RWPE1 (cell line): ENCODE measurements around the gene SMNDC1.
A peak's percentile ranks its signal among the peaks of the same experiment; 100 is the strongest.
"Not testable (repeated sequence)": the region's sequence is repeated elsewhere in the genome, so short reads cannot be mapped to it uniquely, and the experiment has no call there.

ENCODE experiments used
- CTCF ChIA-PET: fragments of 350-600 bp; sonication (Branson Sonifier 250); formaldehyde crosslinking; extraction: SDS; loops from one replicate; lab custom pipeline; 2021; lab: Yijun Ruan, JAX
- POLR2A ChIA-PET: fragments of 400-600 bp; formaldehyde crosslinking; extraction: SDS; loops from one replicate; lab custom pipeline; 2020; ENCODE audit warnings: antibody characterized with exemption; ENCODE audit not compliant: low non-redundant PET; lab: Yijun Ruan, JAX
- DNase-seq: peaks from one replicate; pipeline ENCODE4 v3.0.0; 2012; ENCODE audit warnings: low spot score
- H3K27ac ChIP-seq: fragments of 450-650 bp; 2 replicates; pipeline ENCODE4 v1.5.1; 2017
- TF ChIP-seq, protein P1 (sequence below): fragments of 450-650 bp; conservative IDR thresholded peaks from 2 replicates; pipeline ENCODE4 v1.5.1; 2017; ENCODE audit warnings: low read depth, mild to moderate bottlenecking

SMNDC1 gene

DNA sequence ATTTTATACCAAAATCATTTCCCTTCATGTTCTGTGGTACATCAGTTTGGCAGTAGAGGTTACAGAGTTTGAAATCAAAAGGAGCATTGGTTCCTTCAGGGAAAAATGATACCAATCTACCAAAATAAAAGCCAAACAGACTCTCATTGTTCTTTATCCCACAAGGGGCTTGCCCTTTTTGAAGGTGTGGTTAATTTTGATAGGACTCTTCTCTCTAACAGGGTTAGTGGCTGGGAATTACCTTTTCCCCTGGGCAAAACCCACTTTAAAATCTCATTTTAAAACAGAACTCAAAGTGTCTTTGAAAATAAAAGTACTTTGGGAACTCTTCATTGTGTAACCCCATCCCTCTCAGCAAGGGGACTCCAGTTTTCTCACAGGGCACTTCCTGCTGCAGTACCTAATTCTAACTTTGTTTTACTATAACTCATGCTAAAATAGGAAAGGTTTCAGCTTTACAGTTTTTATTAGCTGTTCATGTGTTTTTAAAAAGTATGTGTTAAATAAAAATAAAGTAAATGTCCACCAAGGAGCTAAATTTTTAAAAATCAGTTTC lies 30.6 kb downstream of the SMNDC1 start:
- no peak overlapping the region for H3K27ac ChIP-seq
- DNase-seq = no peak
- CTCF ChIA-PET = interaction anchor here (0.9 kb wide), 1 partner anchor 390 kb away, joined by 4 read pairs; no protein-coding TSS in a partner anchor
- POLR2A ChIA-PET = no interaction called here
- TF ChIP-seq, protein P1, sequence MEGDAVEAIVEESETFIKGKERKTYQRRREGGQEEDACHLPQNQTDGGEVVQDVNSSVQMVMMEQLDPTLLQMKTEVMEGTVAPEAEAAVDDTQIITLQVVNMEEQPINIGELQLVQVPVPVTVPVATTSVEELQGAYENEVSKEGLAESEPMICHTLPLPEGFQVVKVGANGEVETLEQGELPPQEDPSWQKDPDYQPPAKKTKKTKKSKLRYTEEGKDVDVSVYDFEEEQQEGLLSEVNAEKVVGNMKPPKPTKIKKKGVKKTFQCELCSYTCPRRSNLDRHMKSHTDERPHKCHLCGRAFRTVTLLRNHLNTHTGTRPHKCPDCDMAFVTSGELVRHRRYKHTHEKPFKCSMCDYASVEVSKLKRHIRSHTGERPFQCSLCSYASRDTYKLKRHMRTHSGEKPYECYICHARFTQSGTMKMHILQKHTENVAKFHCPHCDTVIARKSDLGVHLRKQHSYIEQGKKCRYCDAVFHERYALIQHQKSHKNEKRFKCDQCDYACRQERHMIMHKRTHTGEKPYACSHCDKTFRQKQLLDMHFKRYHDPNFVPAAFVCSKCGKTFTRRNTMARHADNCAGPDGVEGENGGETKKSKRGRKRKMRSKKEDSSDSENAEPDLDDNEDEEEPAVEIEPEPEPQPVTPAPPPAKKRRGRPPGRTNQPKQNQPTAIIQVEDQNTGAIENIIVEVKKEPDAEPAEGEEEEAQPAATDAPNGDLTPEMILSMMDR = no peak

DNA sequence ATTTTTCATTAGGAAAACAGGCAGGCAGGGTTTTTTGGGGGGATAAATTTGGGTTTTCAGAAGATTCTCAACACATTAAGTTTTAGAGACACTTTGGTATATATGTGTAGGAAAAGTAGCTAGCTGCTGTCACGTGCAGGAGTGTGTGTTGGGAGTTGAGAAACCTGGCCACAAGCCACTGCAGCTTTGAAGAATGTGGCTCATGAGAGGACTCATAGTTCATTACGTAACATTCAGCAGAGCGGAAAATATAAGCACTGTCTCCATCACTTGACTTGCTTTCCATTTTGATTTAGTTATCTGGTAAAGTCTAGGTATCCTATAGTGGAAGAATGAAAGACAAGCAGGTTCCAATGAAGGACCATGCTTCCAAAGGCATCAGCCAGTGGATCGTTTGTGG lies 31.2 kb downstream of the SMNDC1 start:
- CTCF ChIA-PET = interaction anchor here (0.7 to 1.1 kb wide), 2 partner anchors 58 to 389 kb away, joined by 3 to 4 read pairs; no protein-coding TSS in a partner anchor
- H3K27ac ChIP-seq = peak overlapping the region; percentile 39; the same call in 1 of the 2 replicates
- TF ChIP-seq, protein P1 = no peak
- DNase-seq = peak; percentile 55
- POLR2A ChIA-PET = no interaction called here

DNA sequence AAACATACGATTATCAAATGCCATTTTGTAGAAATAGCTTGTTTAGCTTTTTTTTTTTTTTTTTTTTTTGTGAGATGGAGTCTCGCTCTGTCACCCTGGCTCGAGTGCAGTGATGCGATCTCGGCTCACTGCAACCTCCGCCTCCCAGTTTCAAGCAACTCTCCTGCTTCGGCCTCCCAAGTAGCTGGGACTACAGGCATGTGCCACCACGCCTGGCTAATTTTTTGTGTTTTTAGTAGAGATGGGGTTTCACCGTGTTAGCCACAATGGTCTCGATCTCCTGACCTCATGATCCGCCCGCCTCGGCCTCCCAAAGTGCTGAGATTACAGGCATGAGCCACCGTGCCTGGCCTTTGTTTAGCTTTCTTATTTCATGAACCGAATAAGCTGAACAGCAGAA lies 31.7 kb downstream of the SMNDC1 start:
- H3K27ac ChIP-seq = peak overlapping the region; percentile 39; the same call in 1 of the 2 replicates
- DNase-seq, POLR2A ChIA-PET: not testable (repeated sequence)
- CTCF ChIA-PET = interaction anchor here (0.7 to 1.1 kb wide), 3 partner anchors 58 to 389 kb away, joined by 3 to 4 read pairs (median 3); no protein-coding TSS in a partner anchor

DNA sequence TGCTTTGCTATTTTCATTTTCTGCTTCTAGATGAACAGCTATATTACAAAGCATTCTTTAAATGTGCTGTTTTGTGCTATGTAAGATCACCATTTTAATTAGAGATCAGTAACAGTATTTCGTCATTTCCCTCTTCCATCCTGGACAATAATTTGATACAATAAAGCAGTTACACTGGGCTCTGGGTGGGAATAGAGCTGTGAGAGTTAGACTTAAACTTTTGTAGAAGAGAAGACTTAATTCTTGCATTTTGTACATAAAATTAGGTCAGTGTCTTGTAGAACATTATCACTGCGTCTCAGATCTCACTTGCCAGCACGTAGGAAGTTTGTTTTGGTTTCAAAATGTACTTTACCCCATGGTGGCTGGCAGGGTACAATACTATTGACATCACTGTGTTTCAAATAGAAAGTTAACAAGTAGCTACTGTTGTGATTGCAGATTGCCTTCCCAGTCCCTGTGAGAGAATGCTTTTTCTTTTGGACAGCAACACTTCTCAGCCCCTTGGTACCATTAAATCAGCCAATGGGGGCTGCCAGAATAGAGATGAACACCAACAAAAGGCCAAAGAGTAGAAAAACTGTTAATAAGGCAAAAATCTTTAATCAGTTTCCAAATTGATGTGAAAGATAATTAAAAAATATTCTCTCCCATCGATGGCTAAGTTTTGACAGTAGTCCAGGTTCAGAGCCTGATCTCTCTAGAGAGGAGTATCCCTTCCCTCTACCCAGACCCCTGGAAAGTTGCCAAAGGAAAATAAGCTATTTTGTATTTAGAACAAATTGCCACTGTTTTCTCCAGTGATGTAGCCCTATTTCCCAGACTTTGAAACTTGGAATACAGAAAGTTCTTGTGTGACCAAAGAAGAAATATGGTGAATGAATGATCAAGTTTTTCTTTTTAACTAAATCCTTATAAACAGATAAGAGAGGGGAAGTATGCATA lies 35.1 kb downstream of the SMNDC1 start:
- DNase-seq = no peak
- CTCF ChIA-PET = interaction anchor here (0.5 to 1.1 kb wide), 4 partner anchors 9 to 138 kb away, joined by 3 to 5 read pairs (median 4); no protein-coding TSS in a partner anchor

DNA sequence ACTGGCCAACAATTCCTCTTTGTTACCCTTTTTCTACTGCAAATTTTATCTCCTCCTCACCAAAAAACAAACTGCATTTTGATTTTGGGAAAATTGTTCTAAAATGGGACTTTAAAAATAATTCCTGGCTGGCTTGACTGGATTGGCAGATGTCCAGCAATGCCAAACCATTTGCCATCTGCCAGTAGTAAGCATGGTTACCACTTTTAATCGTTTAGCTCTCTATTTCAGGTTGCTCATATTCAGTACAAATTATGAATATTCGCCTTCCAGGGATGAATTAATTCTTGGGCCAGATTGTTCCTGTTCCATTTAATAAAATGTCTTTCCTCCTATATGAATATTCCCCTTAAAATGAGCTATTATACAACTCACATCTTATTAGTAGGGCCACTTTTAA lies 35.7 kb downstream of the SMNDC1 start:
- no peak for DNase-seq
- ChIA-PET POLR2A (no interaction called here), CTCF (interaction anchor here (0.6 to 1.1 kb wide), 3 partner anchors 8 to 137 kb away, joined by 4 to 5 read pairs (median 4); no protein-coding TSS in a partner anchor)

More for the DNA sequence above, 35.1 kb downstream of the SMNDC1 start:
- H3K27ac ChIP-seq = no peak overlapping the region
- POLR2A ChIA-PET = no interaction called here
- TF ChIP-seq, protein P1 = no peak

DNA sequence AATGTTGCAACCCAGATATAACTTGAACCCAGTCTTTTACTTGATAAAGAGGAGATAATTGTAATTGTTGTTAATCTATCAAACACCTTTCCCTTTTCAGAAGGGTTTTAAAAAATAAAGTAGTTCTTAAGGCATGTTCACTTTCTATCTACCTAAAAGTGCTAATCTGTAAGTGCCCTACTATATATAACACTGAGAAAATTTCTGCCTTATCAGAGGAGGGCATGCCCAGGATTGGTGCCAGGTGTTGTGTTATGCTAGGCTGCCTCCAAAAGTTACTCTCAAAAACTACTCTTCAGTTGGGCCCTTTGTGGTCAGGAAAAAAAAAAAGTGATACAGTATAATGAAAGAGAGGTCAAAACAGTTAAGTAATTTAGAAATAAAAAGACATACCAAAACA lies 36.3 kb downstream of the SMNDC1 start:
- POLR2A ChIA-PET = no interaction called here
- CTCF ChIA-PET = interaction anchor here (0.7 kb wide), 1 partner anchor 270 kb away, joined by 4 read pairs; no protein-coding TSS in a partner anchor
- no peak for DNase-seq
- H3K27ac ChIP-seq = no peak overlapping the region
- TF ChIP-seq, protein P1 = no peak

More for the DNA sequence above, 35.7 kb downstream of the SMNDC1 start:
- H3K27ac ChIP-seq = no peak overlapping the region
- TF ChIP-seq, protein P1 = no peak
